Fibroblast of the aortic adventitia (primary cell): ENCODE data around the gene NAGLU. TPM values are rescaled to one million over a fixed set of nuclear protein-coding genes. Genes with fewer than 3 reads are reported as not detected.

Experiments used
- DNase-seq: peaks from one replicate; pipeline ENCODE4 v3.0.0-alpha.2; 2010; ENCODE audit warnings: low read depth
- H3K4me3 ChIP-seq: 2 replicates; pipeline ENCODE4 v1.5.1; 2011; ENCODE audit warnings: low read depth, mild to moderate bottlenecking, control low read depth, low read length, moderate library complexity
- total RNA-seq: library from RNA; depleted of rRNA; stranded (reverse); fragments of >200 nt; gene quantifications from 2 replicates; pipeline ENCODE4 v1.2.3, GENCODE V29; 2012; ENCODE audit warnings: low replicate concordance
- TF ChIP-seq, protein P1 (sequence below): IDR thresholded peaks from 2 replicates; pipeline ENCODE4 v1.5.1; 2011; ENCODE audit warnings: mild to moderate bottlenecking, low read length, control low read depth, inconsistent platforms; ENCODE audit not compliant: insufficient read depth

NAGLU gene
- total RNA-seq, 1 donor, result 41.8 TPM

GRCh38 chr17:42563143-42563509 lies 27.1 kb downstream of the NAGLU start:
- DNase-seq, result no peak
- TF ChIP-seq, protein P1, sequence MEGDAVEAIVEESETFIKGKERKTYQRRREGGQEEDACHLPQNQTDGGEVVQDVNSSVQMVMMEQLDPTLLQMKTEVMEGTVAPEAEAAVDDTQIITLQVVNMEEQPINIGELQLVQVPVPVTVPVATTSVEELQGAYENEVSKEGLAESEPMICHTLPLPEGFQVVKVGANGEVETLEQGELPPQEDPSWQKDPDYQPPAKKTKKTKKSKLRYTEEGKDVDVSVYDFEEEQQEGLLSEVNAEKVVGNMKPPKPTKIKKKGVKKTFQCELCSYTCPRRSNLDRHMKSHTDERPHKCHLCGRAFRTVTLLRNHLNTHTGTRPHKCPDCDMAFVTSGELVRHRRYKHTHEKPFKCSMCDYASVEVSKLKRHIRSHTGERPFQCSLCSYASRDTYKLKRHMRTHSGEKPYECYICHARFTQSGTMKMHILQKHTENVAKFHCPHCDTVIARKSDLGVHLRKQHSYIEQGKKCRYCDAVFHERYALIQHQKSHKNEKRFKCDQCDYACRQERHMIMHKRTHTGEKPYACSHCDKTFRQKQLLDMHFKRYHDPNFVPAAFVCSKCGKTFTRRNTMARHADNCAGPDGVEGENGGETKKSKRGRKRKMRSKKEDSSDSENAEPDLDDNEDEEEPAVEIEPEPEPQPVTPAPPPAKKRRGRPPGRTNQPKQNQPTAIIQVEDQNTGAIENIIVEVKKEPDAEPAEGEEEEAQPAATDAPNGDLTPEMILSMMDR, result no peak
- H3K4me3 ChIP-seq, result peak overlapping the region; percentile 97

GRCh38 chr17:42563543-42563942 lies 27.5 kb downstream of the NAGLU start:
- no peak for DNase-seq
- TF ChIP-seq, protein P1, result no peak
- peak overlapping the region; percentile 97 for H3K4me3 ChIP-seq

- TF ChIP-seq, protein P1, result no peak
- peak overlapping the region; percentile 22 for H3K4me3 ChIP-seq
- no peak for DNase-seq
Measured at GRCh38 chr17:42563950-42564349, 27.9 kb downstream of the NAGLU start.

- no peak for DNase-seq
Measured at GRCh38 chr17:42564815-42565522, 28.9 kb downstream of the NAGLU start.

GRCh38 chr17:42565523-42566214 lies 29.6 kb downstream of the NAGLU start:
- DNase-seq, result no peak
- TF ChIP-seq, protein P1, result no peak
- no peak overlapping the region for H3K4me3 ChIP-seq

More at GRCh38 chr17:42564815-42565522, 28.9 kb downstream of the NAGLU start:
- H3K4me3 ChIP-seq, result no peak overlapping the region
- TF ChIP-seq, protein P1, result no peak

- peak overlapping the region; percentile 93 for H3K4me3 ChIP-seq
- DNase-seq, result no peak
- TF ChIP-seq, protein P1, result no peak
Measured at GRCh38 chr17:42566215-42566882, 30.3 kb downstream of the NAGLU start.
